ENCODE results near the gene DGKB.

GRCh38 chr7:14841086-14841485, 61.5 kb downstream of the DGKB start:
- TF ChIP-seq CTCF (IDR thresholded peaks at IDR 0.05) (no peak), POLR2A (IDR thresholded peaks at IDR 0.05) (no peak)

Measured in body of pancreas (tissue), 4 donors.